Measurements from ENCODE around the gene EAF1.
"Not testable (repeated sequence)": the region's sequence is repeated elsewhere in the genome, so short reads cannot be mapped to it uniquely, and the experiment has no call there.

The EAF1 gene

DNA sequence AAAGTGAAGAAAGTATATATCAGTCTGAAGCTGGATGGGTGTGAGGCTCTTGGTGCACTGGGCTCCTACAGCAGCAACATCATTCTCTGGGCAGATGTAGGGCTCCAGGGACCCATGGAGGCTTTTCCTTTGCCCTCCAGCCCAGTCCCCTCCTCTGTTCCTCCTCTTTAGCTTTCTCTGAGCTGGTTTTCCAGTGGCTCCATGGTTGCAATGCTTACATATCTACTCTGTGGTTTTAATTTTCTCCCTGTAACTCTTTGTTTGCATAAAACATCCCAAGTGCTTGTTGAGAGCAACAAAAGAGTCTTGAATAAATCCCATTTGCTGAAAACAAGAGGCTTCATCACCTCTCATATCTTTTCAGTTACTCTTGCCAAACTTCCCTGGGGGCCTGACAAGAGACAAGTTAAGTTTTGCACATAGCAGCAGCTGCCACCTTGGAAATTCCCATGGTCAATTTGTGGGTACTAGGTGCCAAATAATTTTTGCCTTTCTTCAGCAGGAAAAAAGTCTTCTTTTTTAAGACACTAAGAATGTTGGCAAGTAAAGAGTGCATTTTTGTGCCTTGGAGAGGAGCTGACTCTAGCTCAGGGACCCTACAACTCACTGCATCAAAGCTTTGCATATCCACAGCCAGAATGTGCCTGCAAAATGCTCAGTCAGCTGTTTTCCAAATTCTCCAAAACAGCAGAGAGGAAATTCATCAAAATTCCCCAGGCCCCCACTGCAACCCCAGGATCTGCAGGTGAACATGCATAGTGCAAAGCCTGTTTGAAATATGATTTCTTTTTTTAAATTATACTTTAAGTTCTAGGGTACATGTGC lies 52.2 kb downstream of the EAF1 start:
- TF ChIP-seq, protein P1, sequence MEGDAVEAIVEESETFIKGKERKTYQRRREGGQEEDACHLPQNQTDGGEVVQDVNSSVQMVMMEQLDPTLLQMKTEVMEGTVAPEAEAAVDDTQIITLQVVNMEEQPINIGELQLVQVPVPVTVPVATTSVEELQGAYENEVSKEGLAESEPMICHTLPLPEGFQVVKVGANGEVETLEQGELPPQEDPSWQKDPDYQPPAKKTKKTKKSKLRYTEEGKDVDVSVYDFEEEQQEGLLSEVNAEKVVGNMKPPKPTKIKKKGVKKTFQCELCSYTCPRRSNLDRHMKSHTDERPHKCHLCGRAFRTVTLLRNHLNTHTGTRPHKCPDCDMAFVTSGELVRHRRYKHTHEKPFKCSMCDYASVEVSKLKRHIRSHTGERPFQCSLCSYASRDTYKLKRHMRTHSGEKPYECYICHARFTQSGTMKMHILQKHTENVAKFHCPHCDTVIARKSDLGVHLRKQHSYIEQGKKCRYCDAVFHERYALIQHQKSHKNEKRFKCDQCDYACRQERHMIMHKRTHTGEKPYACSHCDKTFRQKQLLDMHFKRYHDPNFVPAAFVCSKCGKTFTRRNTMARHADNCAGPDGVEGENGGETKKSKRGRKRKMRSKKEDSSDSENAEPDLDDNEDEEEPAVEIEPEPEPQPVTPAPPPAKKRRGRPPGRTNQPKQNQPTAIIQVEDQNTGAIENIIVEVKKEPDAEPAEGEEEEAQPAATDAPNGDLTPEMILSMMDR (IDR thresholded peaks at IDR 0.05; ENCODE audit: insufficient read depth, low read depth, low read length, missing control alignments), result no peak
- H3K4me3 ChIP-seq (ENCODE audit: low read depth, low read length), result no peak overlapping the region
- DNase-seq (ENCODE audit: low read depth), result no peak

GRCh38 chr3:15484551-15484950 lies 57.2 kb downstream of the EAF1 start:
- not testable (repeated sequence) for DNase-seq (ENCODE audit: low read depth); H3K4me3 ChIP-seq (ENCODE audit: low read depth, low read length)

GRCh38 chr3:15486020-15486419 lies 58.6 kb downstream of the EAF1 start:
- no peak for DNase-seq (ENCODE audit: low read depth)
- TF ChIP-seq, protein P1 (IDR thresholded peaks at IDR 0.05; ENCODE audit: insufficient read depth, low read depth, low read length, missing control alignments), result no peak

DNA sequence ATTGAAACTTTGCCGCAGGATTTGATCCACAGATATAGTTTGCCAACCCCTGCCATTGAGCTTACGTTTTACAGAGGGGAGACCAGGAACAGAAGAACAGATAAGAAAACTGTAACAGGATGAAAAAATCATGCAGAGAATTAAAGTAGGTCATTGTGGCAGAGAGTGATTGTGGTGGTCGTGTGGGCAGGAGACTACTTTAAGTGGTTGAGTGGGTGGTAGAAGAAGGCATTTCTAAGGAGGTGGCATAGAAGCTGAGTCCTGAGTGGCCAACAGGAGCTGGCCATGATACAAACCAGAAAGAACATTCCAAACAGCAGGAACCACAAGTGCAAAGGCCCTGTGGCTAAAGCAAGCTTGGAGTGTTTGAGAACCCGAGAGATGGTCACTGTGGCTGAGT lies 59.6 kb downstream of the EAF1 start:
- no peak for DNase-seq (ENCODE audit: low read depth)
- TF ChIP-seq, protein P1 (IDR thresholded peaks at IDR 0.05; ENCODE audit: insufficient read depth, low read depth, low read length, missing control alignments), result no peak
- H3K4me3 ChIP-seq (ENCODE audit: low read depth, low read length), result no peak overlapping the region

More at GRCh38 chr3:15486020-15486419, 58.6 kb downstream of the EAF1 start:
- no peak overlapping the region for H3K4me3 ChIP-seq (ENCODE audit: low read depth, low read length)

GRCh38 chr3:15488002-15488401 lies 60.6 kb downstream of the EAF1 start:
- H3K4me3 ChIP-seq (ENCODE audit: low read depth, low read length), result no peak overlapping the region
- TF ChIP-seq, protein P1 (IDR thresholded peaks at IDR 0.05; ENCODE audit: insufficient read depth, low read depth, low read length, missing control alignments), result no peak
- DNase-seq (ENCODE audit: low read depth), result no peak

DNA sequence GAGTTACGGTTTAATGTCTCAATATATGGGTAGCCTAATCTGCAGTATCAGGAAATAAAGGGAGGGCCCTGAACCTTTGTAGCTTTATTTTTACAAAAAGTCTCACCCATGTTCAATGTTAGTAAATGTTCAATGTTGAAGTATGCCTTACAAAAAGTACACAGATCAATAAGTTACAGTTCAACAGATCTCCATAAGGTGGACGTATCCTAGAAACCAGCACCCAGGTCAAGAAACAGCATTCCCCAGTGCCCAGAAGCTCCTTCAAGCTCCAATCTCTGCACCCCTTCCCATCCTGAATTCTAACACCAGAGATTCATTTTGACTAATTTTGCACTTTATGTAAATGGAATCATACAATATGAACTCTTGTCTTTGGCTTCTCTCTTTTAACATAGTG lies 62.8 kb downstream of the EAF1 start:
- TF ChIP-seq, protein P1 (IDR thresholded peaks at IDR 0.05; ENCODE audit: insufficient read depth, low read depth, low read length, missing control alignments), result no peak

GRCh38 chr3:15491143-15491542 lies 63.7 kb downstream of the EAF1 start:
- peak; percentile 54 for DNase-seq (ENCODE audit: low read depth)
- TF ChIP-seq, protein P1 (IDR thresholded peaks at IDR 0.05; ENCODE audit: insufficient read depth, low read depth, low read length, missing control alignments), result no peak
- no peak overlapping the region for H3K4me3 ChIP-seq (ENCODE audit: low read depth, low read length)

More for the DNA sequence above, 62.8 kb downstream of the EAF1 start:
- H3K4me3 ChIP-seq (ENCODE audit: low read depth, low read length), result no peak overlapping the region
- no peak for DNase-seq (ENCODE audit: low read depth)

All from GM12865 (cell line).